HEK293 (cell line): ENCODE measurements around the gene TBCE.
"Not testable (repeated sequence)": the region's sequence is repeated elsewhere in the genome, so short reads cannot be mapped to it uniquely, and the experiment has no call there.

Source experiments
- CTCF ChIA-PET: fragments of 350-600 bp; formaldehyde crosslinking; extraction: SDS; loops from one replicate; lab custom pipeline; 2021; ENCODE audit warnings: antibody characterized with exemption; lab: Yijun Ruan, JAX
- POLR2A ChIA-PET: fragments of 300-600 bp; formaldehyde crosslinking; extraction: SDS; loops from one replicate; lab custom pipeline; 2020; ENCODE audit warnings: antibody characterized with exemption, inconsistent platforms; lab: Yijun Ruan, JAX
- H3K27ac ChIP-seq: fragments of 200-500 bp; sonication (Bioruptor generic); 2 replicates; pipeline ENCODE4 v1.5.1; 2014; ENCODE audit warnings: low read depth, low read length, control low read depth, inconsistent platforms; ENCODE audit errors: extremely low read depth
- H3K36me3 ChIP-seq, 2 experiments: fragments of 200-500 bp in 1 of 2; sonication (Bioruptor generic) in 1 of 2; 1 replicate in 1 of 2; 2 replicates in 1 of 2; pipeline ENCODE4 v1.5.1; 2014 to 2017; ENCODE audit warnings: inconsistent platforms in 2 of 2, low read length in 2 of 2; ENCODE audit not compliant: control insufficient read depth in 2 of 2, insufficient read depth in 1 of 2
- H3K4me1 ChIP-seq: fragments of 200-500 bp; sonication (Bioruptor generic); 2 replicates; pipeline ENCODE4 v1.5.1; 2014; ENCODE audit warnings: mild to moderate bottlenecking, low read length, inconsistent platforms; ENCODE audit not compliant: control insufficient read depth, insufficient read depth
- H3K4me3 ChIP-seq: 2 replicates; pipeline ENCODE4 v1.5.1; 2011; ENCODE audit warnings: low read depth, mild to moderate bottlenecking, control low read depth, low read length, moderate library complexity
- H3K9me3 ChIP-seq: fragments of 200-500 bp; sonication (Bioruptor generic); 2 replicates; pipeline ENCODE4 v1.5.1; 2014; ENCODE audit warnings: low read depth, low read length, inconsistent platforms; ENCODE audit not compliant: control insufficient read depth, insufficient read depth
- ATF2 ChIP-seq: fragments of 450-650 bp; formaldehyde crosslinking; IDR thresholded peaks from 2 replicates; pipeline ENCODE4 v1.5.1; 2016; ENCODE audit warnings: missing biosample characterization, missing genetic modification characterization, low read depth
- CTCF ChIP-seq: fragments of 450-650 bp; formaldehyde crosslinking; IDR thresholded peaks from 2 replicates; pipeline ENCODE4 v1.5.1; 2016; ENCODE audit warnings: missing biosample characterization, missing genetic modification characterization
- SP2 ChIP-seq: fragments of 450-650 bp; formaldehyde crosslinking; IDR thresholded peaks from 2 replicates; pipeline ENCODE4 v1.5.1; 2016; ENCODE audit warnings: missing biosample characterization, missing genetic modification characterization
- SP3 ChIP-seq: fragments of 450-650 bp; formaldehyde crosslinking; IDR thresholded peaks from 2 replicates; pipeline ENCODE4 v1.5.1; 2016; ENCODE audit warnings: missing biosample characterization, missing genetic modification characterization
- WT1 ChIP-seq: fragments of 450-650 bp; formaldehyde crosslinking; IDR thresholded peaks from 2 replicates; pipeline ENCODE4 v1.5.1; 2016; ENCODE audit warnings: missing biosample characterization, missing genetic modification characterization
- ZBTB10 ChIP-seq: fragments of 450-650 bp; formaldehyde crosslinking; IDR thresholded peaks from 2 replicates; pipeline ENCODE4 v1.5.1; 2016; ENCODE audit warnings: missing biosample characterization, missing genetic modification characterization
- ZFP41 ChIP-seq: fragments of 450-650 bp; formaldehyde crosslinking; IDR thresholded peaks from 2 replicates; pipeline ENCODE4 v1.5.1; 2016; ENCODE audit warnings: missing biosample characterization, missing genetic modification characterization, borderline replicate concordance
- ZNF121 ChIP-seq: fragments of 450-650 bp; formaldehyde crosslinking; IDR thresholded peaks from 2 replicates; pipeline ENCODE4 v1.5.1; 2016; ENCODE audit warnings: missing biosample characterization, missing genetic modification characterization
- ZNF133 ChIP-seq: fragments of 450-650 bp; formaldehyde crosslinking; IDR thresholded peaks from 2 replicates; pipeline ENCODE4 v1.5.1; 2016; ENCODE audit warnings: missing biosample characterization, missing genetic modification characterization
- ZNF184 ChIP-seq: fragments of 450-650 bp; IDR thresholded peaks from 2 replicates; pipeline ENCODE4 v1.5.1; 2018; ENCODE audit warnings: missing biosample characterization, mild to moderate bottlenecking, missing genetic modification characterization
- ZNF221 ChIP-seq: fragments of 450-650 bp; formaldehyde crosslinking; IDR thresholded peaks from 2 replicates; pipeline ENCODE4 v1.5.1; 2017; ENCODE audit warnings: missing biosample characterization, missing genetic modification characterization, borderline replicate concordance
- ZNF23 ChIP-seq: fragments of 450-650 bp; formaldehyde crosslinking; IDR thresholded peaks from 2 replicates; pipeline ENCODE4 v1.5.1; 2016; ENCODE audit warnings: missing biosample characterization, missing genetic modification characterization, borderline replicate concordance
- ZNF26 ChIP-seq: fragments of 450-650 bp; formaldehyde crosslinking; IDR thresholded peaks from 2 replicates; pipeline ENCODE4 v1.5.1; 2016; ENCODE audit warnings: missing biosample characterization, missing genetic modification characterization
- ZNF394 ChIP-seq: fragments of 450-650 bp; formaldehyde crosslinking; IDR thresholded peaks from 2 replicates; pipeline ENCODE4 v1.5.1; 2016; ENCODE audit warnings: missing biosample characterization, missing genetic modification characterization, mild to moderate bottlenecking, moderate library complexity, borderline replicate concordance
- ZNF398 ChIP-seq: fragments of 450-650 bp; formaldehyde crosslinking; IDR thresholded peaks from 2 replicates; pipeline ENCODE4 v1.5.1; 2017; ENCODE audit warnings: missing biosample characterization, missing genetic modification characterization
- ZNF449 ChIP-seq: fragments of 450-650 bp; formaldehyde crosslinking; IDR thresholded peaks from 2 replicates; pipeline ENCODE4 v1.5.1; 2017; ENCODE audit warnings: missing biosample characterization, mild to moderate bottlenecking, missing genetic modification characterization, moderate library complexity
- ZNF544 ChIP-seq: fragments of 450-650 bp; formaldehyde crosslinking; IDR thresholded peaks from 2 replicates; pipeline ENCODE4 v1.5.0; 2017; ENCODE audit warnings: missing biosample characterization, missing genetic modification characterization
- ZNF580 ChIP-seq: fragments of 450-650 bp; formaldehyde crosslinking; IDR thresholded peaks from 2 replicates; pipeline ENCODE4 v1.5.1; 2016; ENCODE audit warnings: missing biosample characterization, missing genetic modification characterization
- ZNF670 ChIP-seq: fragments of 450-650 bp; formaldehyde crosslinking; IDR thresholded peaks from 2 replicates; pipeline ENCODE4 v1.5.1; 2016; ENCODE audit warnings: missing biosample characterization, missing genetic modification characterization, low read depth
- ZNF776 ChIP-seq: fragments of 450-650 bp; formaldehyde crosslinking; IDR thresholded peaks from 2 replicates; pipeline ENCODE4 v1.5.0; 2017; ENCODE audit warnings: missing biosample characterization, missing genetic modification characterization, borderline replicate concordance
- ZNF792 ChIP-seq: fragments of 450-650 bp; formaldehyde crosslinking; IDR thresholded peaks from 2 replicates; pipeline ENCODE4 v1.5.1; 2016; ENCODE audit warnings: missing biosample characterization, missing genetic modification characterization

TBCE gene

GRCh38 chr1:235469897-235470296 is 102.7 kb downstream of the TBCE start:
- H3K4me3 ChIP-seq, H3K4me1 ChIP-seq, H3K27ac ChIP-seq, POLR2A ChIA-PET, H3K9me3 ChIP-seq: not testable (repeated sequence)
- CTCF ChIA-PET = interaction anchor here (0.6 kb wide), 1 partner anchor 264 kb away, joined by 3 read pairs; no protein-coding TSS in a partner anchor
- TF ChIP-seq ZNF121 (tag by site-specific recombination) = peak; percentile 95
- peaks cover 23 to 43% of the 10 kb centered on the region in 2 experiments for H3K36me3 ChIP-seq

- no peak overlapping the region for H3K27ac ChIP-seq
- POLR2A ChIA-PET = no interaction called here
- no peak for TF ChIP-seq ZNF23
- no peak for TF ChIP-seq ZNF184
- no peak for TF ChIP-seq CTCF (tag by site-specific recombination)
- no peak for TF ChIP-seq ZBTB10 (tag by site-specific recombination)
- no peak for TF ChIP-seq ZNF394 (tag by site-specific recombination)
- no peak for TF ChIP-seq ZNF580 (tag by site-specific recombination)
- no peak for TF ChIP-seq ZNF398
- no peak for TF ChIP-seq ZNF133 (tag by site-specific recombination)
- no peak for TF ChIP-seq ZNF670 (tag by site-specific recombination)
- TF ChIP-seq ZNF792 (tag by site-specific recombination) = no peak
- no peak for TF ChIP-seq ZNF776 (tag by site-specific recombination)
- no peak for TF ChIP-seq SP3 (tag by site-specific recombination)
- no peak for TF ChIP-seq ATF2 (tag by site-specific recombination)
- no peak for TF ChIP-seq WT1 (tag by site-specific recombination)
- TF ChIP-seq ZNF26 (tag by site-specific recombination) = no peak
- no peak for TF ChIP-seq ZFP41 (tag by site-specific recombination)
- no peak for TF ChIP-seq SP2
- no peak for TF ChIP-seq ZNF544 (tag by site-specific recombination)
- no peak for TF ChIP-seq ZNF449
- TF ChIP-seq ZNF221 (tag by site-specific recombination) = no peak
- TF ChIP-seq, all 188 proteins: peak for 0
- Histone ChIP-seq H3K9me3 (no peaks in the 10 kb centered on the region), H3K4me1 (no peaks in the 10 kb centered on the region), H3K4me3 (no peak overlapping the region), H3K36me3 (peaks cover 17 to 37% of the 10 kb centered on the region in 2 experiments)
- CTCF ChIA-PET = interaction anchor here (0.7 kb wide), 1 partner anchor 500 kb away, joined by 3 read pairs; no protein-coding TSS in a partner anchor
Observed at GRCh38 chr1:235470741-235471439, 103.7 kb downstream of the TBCE start.
